Measurements from ENCODE around the gene EFL1.
"Not testable (repeated sequence)": the region's sequence is repeated elsewhere in the genome, so short reads cannot be mapped to it uniquely, and the experiment has no call there.

The EFL1 gene

GRCh38 chr15:82262422-82263026 is at the start of gene EFL1, which contains the start of gene SAXO2:
TSS of gene EFL1 (minus strand) at chr15:82262734. CDS start at chr15:82261778, 956 bp downstream.
TSS of gene SAXO2 (plus strand) at chr15:82262818. CDS start at chr15:82262880, 62 bp downstream.
- H3K27me3 ChIP-seq (ENCODE audit: control insufficient read depth in 1 of 2, insufficient read depth in 2 of 2, low read length in 2 of 2): no peaks in the 10 kb centered on the region
- peak within 1 kb of the TSS; percentile 55 to 68 for H3K4me3 ChIP-seq (ENCODE audit: low read depth in 1 of 2, low read length in 2 of 2)
- peaks cover 7% of the 10 kb centered on the region for H3K36me3 ChIP-seq (ENCODE audit: insufficient read depth, low read length)
- peak within 1 kb of the TSS; percentile 21 for H3K27ac ChIP-seq (ENCODE audit: low read depth, low read length)
- H3K9ac ChIP-seq (ENCODE audit: low read length): no peak within 1 kb of the TSS
- no peaks in the 10 kb centered on the region for H3K9me3 ChIP-seq (ENCODE audit: low read length)
- H3K4me1 ChIP-seq (ENCODE audit: insufficient read depth, low read length): peaks cover 13% of the 10 kb centered on the region

- H3K4me3 ChIP-seq (ENCODE audit: low read depth in 1 of 2, low read length in 2 of 2); H3K9ac ChIP-seq (ENCODE audit: low read length); H3K4me1 ChIP-seq (ENCODE audit: insufficient read depth, low read length); H3K36me3 ChIP-seq (ENCODE audit: insufficient read depth, low read length); H3K27me3 ChIP-seq (ENCODE audit: control insufficient read depth in 1 of 2, insufficient read depth in 2 of 2, low read length in 2 of 2); H3K27ac ChIP-seq (ENCODE audit: low read depth, low read length); H3K9me3 ChIP-seq (ENCODE audit: low read length): not testable (repeated sequence)
Observed at GRCh38 chr15:82311321-82311720, 48.8 kb upstream of the EFL1 start.

- Histone ChIP-seq H3K27ac (ENCODE audit: low read depth, low read length) (no peak overlapping the region), H3K4me3 (ENCODE audit: low read depth in 1 of 2, low read length in 2 of 2) (no peak overlapping the region), H3K27me3 (ENCODE audit: control insufficient read depth in 1 of 2, insufficient read depth in 2 of 2, low read length in 2 of 2) (no peaks in the 10 kb centered on the region), H3K9ac (ENCODE audit: low read length) (no peak overlapping the region), H3K36me3 (ENCODE audit: insufficient read depth, low read length) (no peaks in the 10 kb centered on the region), H3K9me3 (ENCODE audit: low read length) (no peaks in the 10 kb centered on the region), H3K4me1 (ENCODE audit: insufficient read depth, low read length) (no peaks in the 10 kb centered on the region)
Observed at GRCh38 chr15:82309802-82310201, 47.3 kb upstream of the EFL1 start.

GRCh38 chr15:82307714-82308081 is 45.2 kb upstream of the EFL1 start:
- Histone ChIP-seq H3K27ac (ENCODE audit: low read depth, low read length) (no peak overlapping the region), H3K27me3 (ENCODE audit: control insufficient read depth in 1 of 2, insufficient read depth in 2 of 2, low read length in 2 of 2) (no peaks in the 10 kb centered on the region), H3K36me3 (ENCODE audit: insufficient read depth, low read length) (no peaks in the 10 kb centered on the region), H3K4me3 (ENCODE audit: low read depth in 1 of 2, low read length in 2 of 2) (no peak overlapping the region), H3K9me3 (ENCODE audit: low read length) (no peaks in the 10 kb centered on the region), H3K4me1 (ENCODE audit: insufficient read depth, low read length) (no peaks in the 10 kb centered on the region), H3K9ac (ENCODE audit: low read length) (no peak overlapping the region)

GRCh38 chr15:82306791-82307713 is 44.5 kb upstream of the EFL1 start:
- H3K27ac ChIP-seq (ENCODE audit: low read depth, low read length): no peak overlapping the region
- no peaks in the 10 kb centered on the region for H3K4me1 ChIP-seq (ENCODE audit: insufficient read depth, low read length)
- no peaks in the 10 kb centered on the region for H3K9me3 ChIP-seq (ENCODE audit: low read length)
- H3K4me3 ChIP-seq (ENCODE audit: low read depth in 1 of 2, low read length in 2 of 2): no peak overlapping the region
- no peaks in the 10 kb centered on the region for H3K27me3 ChIP-seq (ENCODE audit: control insufficient read depth in 1 of 2, insufficient read depth in 2 of 2, low read length in 2 of 2)
- H3K9ac ChIP-seq (ENCODE audit: low read length): no peak overlapping the region
- H3K36me3 ChIP-seq (ENCODE audit: insufficient read depth, low read length): no peaks in the 10 kb centered on the region

- Histone ChIP-seq H3K27me3 (ENCODE audit: control insufficient read depth in 1 of 2, insufficient read depth in 2 of 2, low read length in 2 of 2) (no peaks in the 10 kb centered on the region), H3K9ac (ENCODE audit: low read length) (no peak overlapping the region), H3K36me3 (ENCODE audit: insufficient read depth, low read length) (no peaks in the 10 kb centered on the region), H3K9me3 (ENCODE audit: low read length) (no peaks in the 10 kb centered on the region), H3K4me3 (ENCODE audit: low read depth in 1 of 2, low read length in 2 of 2) (no peak overlapping the region), H3K4me1 (ENCODE audit: insufficient read depth, low read length) (no peaks in the 10 kb centered on the region), H3K27ac (ENCODE audit: low read depth, low read length) (no peak overlapping the region)
Observed at GRCh38 chr15:82305621-82306048, 43.1 kb upstream of the EFL1 start.

GRCh38 chr15:82304778-82305090 is 42.2 kb upstream of the EFL1 start:
- H3K9ac ChIP-seq (ENCODE audit: low read length): no peak overlapping the region
- no peaks in the 10 kb centered on the region for H3K9me3 ChIP-seq (ENCODE audit: low read length)
- H3K27me3 ChIP-seq (ENCODE audit: control insufficient read depth in 1 of 2, insufficient read depth in 2 of 2, low read length in 2 of 2): no peaks in the 10 kb centered on the region

GRCh38 chr15:82303956-82304777 is 41.6 kb upstream of the EFL1 start:
- H3K4me1 ChIP-seq (ENCODE audit: insufficient read depth, low read length): no peaks in the 10 kb centered on the region
- no peaks in the 10 kb centered on the region for H3K27me3 ChIP-seq (ENCODE audit: control insufficient read depth in 1 of 2, insufficient read depth in 2 of 2, low read length in 2 of 2)
- no peak overlapping the region for H3K27ac ChIP-seq (ENCODE audit: low read depth, low read length)
- no peaks in the 10 kb centered on the region for H3K36me3 ChIP-seq (ENCODE audit: insufficient read depth, low read length)
- no peak overlapping the region for H3K4me3 ChIP-seq (ENCODE audit: low read depth in 1 of 2, low read length in 2 of 2)
- H3K9me3 ChIP-seq (ENCODE audit: low read length): no peaks in the 10 kb centered on the region
- H3K9ac ChIP-seq (ENCODE audit: low read length): no peak overlapping the region

More at GRCh38 chr15:82304778-82305090, 42.2 kb upstream of the EFL1 start:
- Histone ChIP-seq H3K4me3 (ENCODE audit: low read depth in 1 of 2, low read length in 2 of 2) (no peak overlapping the region), H3K27ac (ENCODE audit: low read depth, low read length) (no peak overlapping the region), H3K36me3 (ENCODE audit: insufficient read depth, low read length) (no peaks in the 10 kb centered on the region), H3K4me1 (ENCODE audit: insufficient read depth, low read length) (no peaks in the 10 kb centered on the region)

GRCh38 chr15:82301296-82302016 is 38.9 kb upstream of the EFL1 start:
- no peaks in the 10 kb centered on the region for H3K4me1 ChIP-seq (ENCODE audit: insufficient read depth, low read length)
- H3K9me3 ChIP-seq (ENCODE audit: low read length): no peaks in the 10 kb centered on the region
- H3K4me3 ChIP-seq (ENCODE audit: low read depth in 1 of 2, low read length in 2 of 2): no peak overlapping the region
- H3K36me3 ChIP-seq (ENCODE audit: insufficient read depth, low read length): no peaks in the 10 kb centered on the region
- H3K27ac ChIP-seq (ENCODE audit: low read depth, low read length): no peak overlapping the region
- H3K9ac ChIP-seq (ENCODE audit: low read length): no peak overlapping the region
- H3K27me3 ChIP-seq (ENCODE audit: control insufficient read depth in 1 of 2, insufficient read depth in 2 of 2, low read length in 2 of 2): no peaks in the 10 kb centered on the region

GRCh38 chr15:82300883-82301282 is 38.3 kb upstream of the EFL1 start:
- no peak overlapping the region for H3K27ac ChIP-seq (ENCODE audit: low read depth, low read length)

GRCh38 chr15:82300326-82300725 is 37.8 kb upstream of the EFL1 start:
- not testable (repeated sequence) for H3K4me1 ChIP-seq (ENCODE audit: insufficient read depth, low read length); H3K9me3 ChIP-seq (ENCODE audit: low read length)

More at GRCh38 chr15:82300883-82301282, 38.3 kb upstream of the EFL1 start:
- Histone ChIP-seq H3K4me3 (ENCODE audit: low read depth in 1 of 2, low read length in 2 of 2) (no peak overlapping the region), H3K9me3 (ENCODE audit: low read length) (no peaks in the 10 kb centered on the region), H3K4me1 (ENCODE audit: insufficient read depth, low read length) (no peaks in the 10 kb centered on the region), H3K36me3 (ENCODE audit: insufficient read depth, low read length) (no peaks in the 10 kb centered on the region), H3K9ac (ENCODE audit: low read length) (no peak overlapping the region), H3K27me3 (ENCODE audit: control insufficient read depth in 1 of 2, insufficient read depth in 2 of 2, low read length in 2 of 2) (no peaks in the 10 kb centered on the region)

More at GRCh38 chr15:82300326-82300725, 37.8 kb upstream of the EFL1 start:
- H3K9ac ChIP-seq (ENCODE audit: low read length); H3K36me3 ChIP-seq (ENCODE audit: insufficient read depth, low read length); H3K27me3 ChIP-seq (ENCODE audit: control insufficient read depth in 1 of 2, insufficient read depth in 2 of 2, low read length in 2 of 2); H3K27ac ChIP-seq (ENCODE audit: low read depth, low read length); H3K4me3 ChIP-seq (ENCODE audit: low read depth in 1 of 2, low read length in 2 of 2): not testable (repeated sequence)
